HEK293 (cell line): ENCODE measurements around the gene B3GNT3.

Experiments
- CTCF ChIA-PET: fragments of 350-600 bp; formaldehyde crosslinking; extraction: SDS; loops from one replicate; lab custom pipeline; 2021; ENCODE audit warnings: antibody characterized with exemption; lab: Yijun Ruan, JAX
- POLR2A ChIA-PET: fragments of 300-600 bp; formaldehyde crosslinking; extraction: SDS; loops from one replicate; lab custom pipeline; 2020; ENCODE audit warnings: antibody characterized with exemption, inconsistent platforms; lab: Yijun Ruan, JAX
- H3K27ac ChIP-seq: fragments of 200-500 bp; sonication (Bioruptor generic); 2 replicates; pipeline ENCODE4 v1.5.1; 2014; ENCODE audit warnings: low read depth, low read length, control low read depth, inconsistent platforms; ENCODE audit errors: extremely low read depth
- H3K36me3 ChIP-seq, 2 experiments: fragments of 200-500 bp in 1 of 2; sonication (Bioruptor generic) in 1 of 2; 1 replicate in 1 of 2; 2 replicates in 1 of 2; pipeline ENCODE4 v1.5.1; 2014 to 2017; ENCODE audit warnings: inconsistent platforms in 2 of 2, low read length in 2 of 2; ENCODE audit not compliant: control insufficient read depth in 2 of 2, insufficient read depth in 1 of 2
- H3K4me1 ChIP-seq: fragments of 200-500 bp; sonication (Bioruptor generic); 2 replicates; pipeline ENCODE4 v1.5.1; 2014; ENCODE audit warnings: mild to moderate bottlenecking, low read length, inconsistent platforms; ENCODE audit not compliant: control insufficient read depth, insufficient read depth
- H3K4me3 ChIP-seq: 2 replicates; pipeline ENCODE4 v1.5.1; 2011; ENCODE audit warnings: low read depth, mild to moderate bottlenecking, control low read depth, low read length, moderate library complexity
- H3K9me3 ChIP-seq: fragments of 200-500 bp; sonication (Bioruptor generic); 2 replicates; pipeline ENCODE4 v1.5.1; 2014; ENCODE audit warnings: low read depth, low read length, inconsistent platforms; ENCODE audit not compliant: control insufficient read depth, insufficient read depth
- GFI1B ChIP-seq: fragments of 450-650 bp; formaldehyde crosslinking; IDR thresholded peaks from 2 replicates; pipeline ENCODE4 v1.5.1; 2016; ENCODE audit warnings: missing biosample characterization, missing genetic modification characterization
- GLI4 ChIP-seq: fragments of 450-650 bp; formaldehyde crosslinking; IDR thresholded peaks from 2 replicates; pipeline ENCODE4 v1.5.1; 2016; ENCODE audit warnings: missing biosample characterization, missing genetic modification characterization
- HOXA7 ChIP-seq: sonication (generic); formaldehyde crosslinking; IDR thresholded peaks from 2 replicates; pipeline ENCODE4 v1.8.1; 2022; ENCODE audit warnings: missing genetic modification reagents, borderline replicate concordance
- HOXC10 ChIP-seq: sonication (generic); formaldehyde crosslinking; IDR thresholded peaks from 2 replicates; pipeline ENCODE4 v1.8.1; 2023; ENCODE audit warnings: mild to moderate bottlenecking, missing genetic modification reagents
- KLF1 ChIP-seq: fragments of 450-650 bp; formaldehyde crosslinking; IDR thresholded peaks from 2 replicates; pipeline ENCODE4 v1.5.1; 2016; ENCODE audit warnings: missing biosample characterization, missing genetic modification characterization
- KLF9 ChIP-seq: fragments of 450-650 bp; formaldehyde crosslinking; IDR thresholded peaks from 2 replicates; pipeline ENCODE4 v1.5.1; 2016; ENCODE audit warnings: missing biosample characterization, missing genetic modification characterization, low read depth
- ZBTB44 ChIP-seq: fragments of 450-650 bp; IDR thresholded peaks from 2 replicates; pipeline ENCODE4 v1.5.1; 2018; ENCODE audit warnings: missing biosample characterization, mild to moderate bottlenecking, missing genetic modification characterization
- ZBTB7A ChIP-seq: fragments of 450-650 bp; formaldehyde crosslinking; IDR thresholded peaks from 2 replicates; pipeline ENCODE4 v1.5.1; 2016; ENCODE audit warnings: low read depth, missing biosample characterization, missing genetic modification characterization
- ZIC2 ChIP-seq: fragments of 450-650 bp; formaldehyde crosslinking; IDR thresholded peaks from 2 replicates; pipeline ENCODE4 v1.5.1; 2016; ENCODE audit warnings: missing biosample characterization, missing genetic modification characterization
- ZNF114 ChIP-seq: fragments of 450-650 bp; formaldehyde crosslinking; IDR thresholded peaks from 2 replicates; pipeline ENCODE4 v1.5.0; 2017; ENCODE audit warnings: missing biosample characterization, missing genetic modification characterization
- ZNF138 ChIP-seq: fragments of 450-650 bp; formaldehyde crosslinking; IDR thresholded peaks from 2 replicates; pipeline ENCODE4 v1.5.1; 2016; ENCODE audit warnings: missing biosample characterization, missing genetic modification characterization, borderline replicate concordance
- ZNF184 ChIP-seq: fragments of 450-650 bp; IDR thresholded peaks from 2 replicates; pipeline ENCODE4 v1.5.1; 2018; ENCODE audit warnings: missing biosample characterization, mild to moderate bottlenecking, missing genetic modification characterization
- ZNF274 ChIP-seq, 2 experiments: fragments of 200-500 bp in 1 of 2; fragments of 450-650 bp in 1 of 2; sonication (Bioruptor generic) in 1 of 2; formaldehyde crosslinking in 1 of 2; IDR thresholded peaks; 2 replicates each; pipeline versions ENCODE4 v1.5.1 to v1.6.1; 2014 to 2016; ENCODE audit warnings: borderline replicate concordance in 1 of 2, inconsistent platforms in 1 of 2, low read length in 1 of 2, missing biosample characterization in 1 of 2, missing genetic modification characterization in 1 of 2
- ZNF311 ChIP-seq: fragments of 450-650 bp; formaldehyde crosslinking; IDR thresholded peaks from 2 replicates; pipeline ENCODE4 v1.5.1; 2017; ENCODE audit warnings: missing biosample characterization, missing genetic modification characterization, borderline replicate concordance
- ZNF362 ChIP-seq: fragments of 450-650 bp; formaldehyde crosslinking; IDR thresholded peaks from 2 replicates; pipeline ENCODE4 v1.5.1; 2016; ENCODE audit warnings: missing biosample characterization, missing genetic modification characterization
- ZNF610 ChIP-seq: fragments of 450-650 bp; formaldehyde crosslinking; IDR thresholded peaks from 2 replicates; pipeline ENCODE4 v1.5.1; 2016; ENCODE audit warnings: missing biosample characterization, missing genetic modification characterization, borderline replicate concordance
- ZNF768 ChIP-seq: fragments of 450-650 bp; formaldehyde crosslinking; IDR thresholded peaks from 2 replicates; pipeline ENCODE4 v1.5.1; 2018; ENCODE audit warnings: missing biosample characterization, mild to moderate bottlenecking, missing genetic modification characterization
- TF ChIP-seq, protein P1 (sequence below): fragments of 450-650 bp; formaldehyde crosslinking; IDR thresholded peaks from 2 replicates; pipeline ENCODE4 v1.5.1; 2016; ENCODE audit warnings: missing biosample characterization, missing genetic modification characterization
- TF ChIP-seq, protein P2 (sequence below): fragments of 450-650 bp; formaldehyde crosslinking; IDR thresholded peaks from 2 replicates; pipeline ENCODE4 v1.5.1; 2017; ENCODE audit warnings: missing biosample characterization, missing genetic modification characterization
- TF ChIP-seq, protein P3 (sequence below): sonication (generic); formaldehyde crosslinking; IDR thresholded peaks from 2 replicates; pipeline ENCODE4 v1.8.1; 2022; ENCODE audit warnings: mild to moderate bottlenecking, moderate library complexity, missing genetic modification reagents

Gene B3GNT3

GRCh38 chr19:17831419-17831888, 36.5 kb downstream of the B3GNT3 start (continued):
- TF ChIP-seq ZNF274 (IDR thresholded peaks at IDR 0.05; ENCODE audit: low read length) (no peak), ZNF274 (tag by site-specific recombination; IDR thresholded peaks at IDR 0.05; ENCODE audit: borderline replicate concordance) (no peak)

DNA sequence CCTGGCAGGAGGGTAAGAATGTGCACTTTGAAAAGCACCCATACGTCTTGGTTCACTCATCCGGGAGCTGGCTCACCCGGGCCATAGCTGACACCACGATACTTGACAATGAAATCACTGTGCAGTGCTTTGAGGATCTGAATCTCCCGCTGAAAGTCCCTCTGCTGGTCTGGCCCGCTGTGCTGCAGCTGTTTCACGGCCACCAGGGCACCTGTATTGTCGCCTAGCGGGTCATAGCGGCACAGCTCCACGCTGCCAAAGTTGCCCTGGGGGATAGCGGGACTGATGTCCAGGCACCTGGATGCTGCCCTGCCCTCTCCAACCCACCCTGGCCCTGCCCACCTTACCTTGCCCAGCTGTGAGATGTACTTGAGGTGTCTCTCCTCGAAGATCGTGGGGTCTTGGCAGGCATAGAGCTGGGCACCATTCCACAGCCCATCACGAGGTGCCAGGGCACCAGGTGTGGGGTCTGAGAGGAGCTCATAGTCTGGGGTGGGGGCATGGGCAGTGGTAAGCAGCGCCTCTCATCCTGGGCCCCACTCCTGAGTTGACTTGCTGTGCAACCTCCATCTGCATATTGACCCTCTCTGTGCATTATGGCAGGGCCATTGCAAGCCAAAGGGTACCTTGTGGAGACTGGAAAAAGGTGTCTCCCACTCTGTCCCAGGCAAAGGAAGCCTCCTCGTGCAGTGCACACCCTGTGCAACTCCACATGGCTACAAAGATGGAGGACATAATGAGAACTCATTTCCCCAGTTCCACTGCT, 37.7 kb downstream of the B3GNT3 start:
- Histone ChIP-seq H3K36me3 (no peaks in the 10 kb centered on the region), H3K27ac (no peak overlapping the region), H3K4me1 (no peaks in the 10 kb centered on the region), H3K9me3 (no peaks in the 10 kb centered on the region)
- ChIA-PET CTCF (interaction anchor here (0.7 to 0.9 kb wide), 3 partner anchors 10 to 48 kb away, joined by 3 to 4 read pairs (median 3); partner anchors contain the start of gene RPL18A), POLR2A (interaction anchor here (0.6 kb wide), 1 partner anchor 71 kb away, joined by 3 read pairs; no protein-coding TSS in a partner anchor)
- TF ChIP-seq HOXC10 (no peak), ZNF768 (tag by site-specific recombination) (peak; percentile 58; the same call in 1 of the 2 replicates), ZBTB44 (tag by site-specific recombination) (no peak)
- TF ChIP-seq, all 188 proteins: peak for 1
- no peak overlapping the region for H3K4me3 ChIP-seq

DNA sequence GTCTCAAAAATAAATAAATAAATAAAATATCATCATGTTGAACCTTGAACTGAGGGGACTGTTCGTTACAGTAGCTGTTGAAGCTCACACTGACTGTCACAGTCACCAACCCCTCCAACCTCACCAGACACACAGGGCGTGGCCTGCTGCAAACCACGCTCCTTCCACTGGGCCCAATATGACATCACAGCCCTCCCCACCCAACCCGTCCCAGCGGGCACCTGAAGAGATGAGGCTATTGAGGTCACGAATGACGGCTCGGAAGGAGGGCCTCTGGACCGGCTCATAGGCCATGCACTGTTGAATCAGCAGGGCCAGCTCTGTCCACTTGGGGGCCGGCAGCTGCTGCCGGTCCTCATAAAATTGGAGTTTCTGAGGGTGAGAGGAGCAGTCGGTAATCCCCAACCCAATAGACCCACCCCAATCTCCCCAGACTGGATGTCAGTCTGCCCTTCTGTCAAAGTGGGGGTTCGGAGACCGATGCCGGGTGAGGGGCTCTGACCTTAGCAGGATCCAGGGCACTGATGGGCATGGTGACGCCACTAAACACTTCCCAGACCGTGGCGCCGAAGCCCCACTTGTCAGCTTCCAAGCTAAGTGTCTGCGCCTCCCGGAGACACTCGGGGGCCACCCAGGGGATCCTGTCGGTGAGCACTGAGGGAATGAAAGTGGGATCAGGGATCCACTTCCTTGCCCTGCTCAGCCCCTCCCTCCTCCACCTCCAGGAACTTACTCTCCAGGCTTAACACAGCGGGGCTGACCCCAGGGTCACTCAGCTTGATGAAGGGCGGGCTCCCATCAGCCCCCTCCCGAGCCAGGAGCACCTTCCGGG, 39.6 kb downstream of the B3GNT3 start:
- POLR2A ChIA-PET: interaction anchor here (1.7 kb wide), 1 partner anchor 25 kb away, joined by 4 read pairs; the partner anchor contains the start of gene RPL18A
- Histone ChIP-seq H3K36me3 (no peaks in the 10 kb centered on the region), H3K9me3 (no peaks in the 10 kb centered on the region)
- CTCF ChIA-PET: interaction anchor here (0.5 to 1.2 kb wide), 4 partner anchors 22 to 436 kb away, joined by 3 to 6 read pairs (median 4); partner anchors contain the start of gene RPL18A
- TF ChIP-seq HOXA7: no peak
- TF ChIP-seq, protein P1, sequence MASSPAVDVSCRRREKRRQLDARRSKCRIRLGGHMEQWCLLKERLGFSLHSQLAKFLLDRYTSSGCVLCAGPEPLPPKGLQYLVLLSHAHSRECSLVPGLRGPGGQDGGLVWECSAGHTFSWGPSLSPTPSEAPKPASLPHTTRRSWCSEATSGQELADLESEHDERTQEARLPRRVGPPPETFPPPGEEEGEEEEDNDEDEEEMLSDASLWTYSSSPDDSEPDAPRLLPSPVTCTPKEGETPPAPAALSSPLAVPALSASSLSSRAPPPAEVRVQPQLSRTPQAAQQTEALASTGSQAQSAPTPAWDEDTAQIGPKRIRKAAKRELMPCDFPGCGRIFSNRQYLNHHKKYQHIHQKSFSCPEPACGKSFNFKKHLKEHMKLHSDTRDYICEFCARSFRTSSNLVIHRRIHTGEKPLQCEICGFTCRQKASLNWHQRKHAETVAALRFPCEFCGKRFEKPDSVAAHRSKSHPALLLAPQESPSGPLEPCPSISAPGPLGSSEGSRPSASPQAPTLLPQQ (tag by site-specific recombination): no peak
- no peak for TF ChIP-seq ZBTB44 (tag by site-specific recombination)
- TF ChIP-seq ZNF311 (tag by site-specific recombination): no peak
- TF ChIP-seq ZIC2: peak; percentile 14; the same call in 1 of the 2 replicates
- TF ChIP-seq, protein P2, sequence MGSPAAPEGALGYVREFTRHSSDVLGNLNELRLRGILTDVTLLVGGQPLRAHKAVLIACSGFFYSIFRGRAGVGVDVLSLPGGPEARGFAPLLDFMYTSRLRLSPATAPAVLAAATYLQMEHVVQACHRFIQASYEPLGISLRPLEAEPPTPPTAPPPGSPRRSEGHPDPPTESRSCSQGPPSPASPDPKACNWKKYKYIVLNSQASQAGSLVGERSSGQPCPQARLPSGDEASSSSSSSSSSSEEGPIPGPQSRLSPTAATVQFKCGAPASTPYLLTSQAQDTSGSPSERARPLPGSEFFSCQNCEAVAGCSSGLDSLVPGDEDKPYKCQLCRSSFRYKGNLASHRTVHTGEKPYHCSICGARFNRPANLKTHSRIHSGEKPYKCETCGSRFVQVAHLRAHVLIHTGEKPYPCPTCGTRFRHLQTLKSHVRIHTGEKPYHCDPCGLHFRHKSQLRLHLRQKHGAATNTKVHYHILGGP (tag by site-specific recombination): no peak
- TF ChIP-seq KLF9 (tag by site-specific recombination): no peak
- TF ChIP-seq KLF1: 0 out of 2 replicates have a peak, but pooled peaks have one; percentile 29
- no peak for TF ChIP-seq ZBTB7A (tag by site-specific recombination)
- no peak for TF ChIP-seq GLI4 (tag by site-specific recombination)
- TF ChIP-seq, protein P3, sequence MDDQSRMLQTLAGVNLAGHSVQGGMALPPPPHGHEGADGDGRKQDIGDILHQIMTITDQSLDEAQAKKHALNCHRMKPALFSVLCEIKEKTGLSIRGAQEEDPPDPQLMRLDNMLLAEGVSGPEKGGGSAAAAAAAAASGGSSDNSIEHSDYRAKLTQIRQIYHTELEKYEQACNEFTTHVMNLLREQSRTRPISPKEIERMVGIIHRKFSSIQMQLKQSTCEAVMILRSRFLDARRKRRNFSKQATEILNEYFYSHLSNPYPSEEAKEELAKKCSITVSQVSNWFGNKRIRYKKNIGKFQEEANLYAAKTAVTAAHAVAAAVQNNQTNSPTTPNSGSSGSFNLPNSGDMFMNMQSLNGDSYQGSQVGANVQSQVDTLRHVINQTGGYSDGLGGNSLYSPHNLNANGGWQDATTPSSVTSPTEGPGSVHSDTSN: no peak
- no peak for TF ChIP-seq ZNF114 (tag by site-specific recombination)
- TF ChIP-seq GFI1B: no peak
- TF ChIP-seq ZNF610 (tag by site-specific recombination): no peak
- no peak for TF ChIP-seq ZNF362 (tag by site-specific recombination)
- TF ChIP-seq ZNF138 (tag by site-specific recombination): no peak
- no peak for TF ChIP-seq ZNF184 (tag by site-specific recombination)
- TF ChIP-seq, all 188 proteins: peak for 2
- Histone ChIP-seq H3K27ac (no peak overlapping the region), H3K4me3 (no peak overlapping the region), H3K4me1 (no peaks in the 10 kb centered on the region)
